HG03095 (cell line): Measurements from ENCODE around the gene SLC26A6.

Experiments used
- ATAC-seq: cut with Tn5 transposase; IDR thresholded peaks from one replicate; pipeline ENCODE4 v1.9.1; 2021; ENCODE audit warnings: moderate library complexity; ENCODE audit not compliant: unreplicated experiment

Gene SLC26A6

GRCh38 chr3:48634661-48635221, 520 bp downstream of the SLC26A6 start:
- no peak for ATAC-seq

GRCh38 chr3:48633743-48634142, 1.5 kb downstream of the SLC26A6 start:
- ATAC-seq = no peak

GRCh38 chr3:48633256-48633655, 2.0 kb downstream of the SLC26A6 start:
- no peak for ATAC-seq

- ATAC-seq = no peak
These were observed 3.5 kb downstream of the SLC26A6 start for GRCh38 chr3:48631516-48632448.

- ATAC-seq = no peak
These were observed 4.4 kb downstream of the SLC26A6 start for GRCh38 chr3:48630833-48631232.

GRCh38 chr3:48630407-48630806, 4.9 kb downstream of the SLC26A6 start:
- ATAC-seq = no peak

- ATAC-seq = no peak
These were observed 5.4 kb downstream of the SLC26A6 start for GRCh38 chr3:48629894-48630293.

GRCh38 chr3:48628277-48629017, 6.8 kb downstream of the SLC26A6 start:
- no peak for ATAC-seq

GRCh38 chr3:48625600-48625999, 9.7 kb downstream of the SLC26A6 start:
- no peak for ATAC-seq

- no peak for ATAC-seq
These were observed 10.5 kb downstream of the SLC26A6 start for GRCh38 chr3:48624767-48625166.

GRCh38 chr3:48623851-48624547, 11.3 kb downstream of the SLC26A6 start:
- no peak for ATAC-seq

- no peak for ATAC-seq
These were observed 13.8 kb downstream of the SLC26A6 start, which contains the start of gene TMEM89 for GRCh38 chr3:48621461-48621869. TSS of gene TMEM89 (minus strand) at chr3:48621769. CDS start at chr3:48621756, 13 bp downstream.

GRCh38 chr3:48619541-48620524, 15.4 kb downstream of the SLC26A6 start:
- ATAC-seq = no peak

GRCh38 chr3:48617559-48617958, 17.7 kb downstream of the SLC26A6 start:
- no peak for ATAC-seq

GRCh38 chr3:48614044-48614443, 21.2 kb downstream of the SLC26A6 start:
- ATAC-seq = no peak

GRCh38 chr3:48612309-48612708, 23.0 kb downstream of the SLC26A6 start:
- no peak for ATAC-seq

GRCh38 chr3:48609088-48610005, 25.9 kb downstream of the SLC26A6 start, which contains the start of gene UQCRC1:
TSS of gene UQCRC1 (minus strand) at chr3:48609646. CDS start at chr3:48609620, 26 bp downstream.
- peak; percentile 97 for ATAC-seq

- no peak for ATAC-seq
These were observed 27.7 kb downstream of the SLC26A6 start for GRCh38 chr3:48607519-48607918.

- no peak for ATAC-seq
These were observed 33.7 kb downstream of the SLC26A6 start for GRCh38 chr3:48601622-48601994.
